ENCODE results near the gene HECW1.

DNA sequence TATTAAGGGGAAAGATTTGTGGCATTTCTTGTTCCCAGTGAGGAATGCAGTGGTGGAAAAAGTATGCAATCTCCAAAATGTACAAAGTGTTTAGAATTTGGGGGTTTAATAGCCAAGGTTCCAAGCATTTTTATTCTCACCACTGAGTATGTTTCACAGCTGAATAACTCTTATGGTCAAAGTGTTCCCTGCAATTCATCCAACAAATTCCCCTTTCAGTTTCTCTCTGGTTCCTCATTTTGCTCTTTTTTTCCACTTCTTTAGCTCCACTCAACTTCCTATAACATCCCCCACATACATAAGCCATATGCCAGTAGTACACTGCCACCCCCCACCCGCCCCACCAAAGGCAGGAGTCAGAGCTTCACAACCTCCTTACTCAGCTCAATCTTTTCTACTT, 4.6 kb downstream of the HECW1 start:
- TF ChIP-seq, protein P1, sequence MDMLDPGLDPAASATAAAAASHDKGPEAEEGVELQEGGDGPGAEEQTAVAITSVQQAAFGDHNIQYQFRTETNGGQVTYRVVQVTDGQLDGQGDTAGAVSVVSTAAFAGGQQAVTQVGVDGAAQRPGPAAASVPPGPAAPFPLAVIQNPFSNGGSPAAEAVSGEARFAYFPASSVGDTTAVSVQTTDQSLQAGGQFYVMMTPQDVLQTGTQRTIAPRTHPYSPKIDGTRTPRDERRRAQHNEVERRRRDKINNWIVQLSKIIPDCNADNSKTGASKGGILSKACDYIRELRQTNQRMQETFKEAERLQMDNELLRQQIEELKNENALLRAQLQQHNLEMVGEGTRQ (IDR thresholded peaks at IDR 0.05; ENCODE audit: low read depth, low read length) = no peak
- TF ChIP-seq, protein P1 (CRISPR knock-in tag; IDR thresholded peaks at IDR 0.05; ENCODE audit: borderline replicate concordance) = no peak
- TF ChIP-seq ZSCAN29 (CRISPR knock-in tag; conservative IDR thresholded peaks at IDR 0.05) (no peak), ZNF232 (CRISPR knock-in tag; IDR thresholded peaks at IDR 0.05; ENCODE audit: borderline replicate concordance) (no peak), CTCF (CRISPR knock-in tag; IDR thresholded peaks at IDR 0.05) (no peak), EZH2 (conservative IDR thresholded peaks at IDR 0.05; ENCODE audit: low read depth, low read length) (no peak), XRCC5 (optimal IDR thresholded peaks at IDR 0.05; ENCODE audit: low read length) (no peak), ZNF407 (CRISPR knock-in tag; IDR thresholded peaks at IDR 0.05; ENCODE audit: not compliant biosample characterization) (no peak)
- TF ChIP-seq, protein P2, sequence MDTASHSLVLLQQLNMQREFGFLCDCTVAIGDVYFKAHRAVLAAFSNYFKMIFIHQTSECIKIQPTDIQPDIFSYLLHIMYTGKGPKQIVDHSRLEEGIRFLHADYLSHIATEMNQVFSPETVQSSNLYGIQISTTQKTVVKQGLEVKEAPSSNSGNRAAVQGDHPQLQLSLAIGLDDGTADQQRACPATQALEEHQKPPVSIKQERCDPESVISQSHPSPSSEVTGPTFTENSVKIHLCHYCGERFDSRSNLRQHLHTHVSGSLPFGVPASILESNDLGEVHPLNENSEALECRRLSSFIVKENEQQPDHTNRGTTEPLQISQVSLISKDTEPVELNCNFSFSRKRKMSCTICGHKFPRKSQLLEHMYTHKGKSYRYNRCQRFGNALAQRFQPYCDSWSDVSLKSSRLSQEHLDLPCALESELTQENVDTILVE (CRISPR knock-in tag; IDR thresholded peaks at IDR 0.05) = no peak

All from HepG2 (cell line).